K562 (cell line): ENCODE measurements around the gene PGGHG. TPM values are rescaled to one million over a fixed set of nuclear protein-coding genes. Genes with fewer than 3 reads are reported as not detected.

ENCODE experiments used
- BRF1 ChIP-seq: IDR thresholded peaks from 3 replicates; pipeline ENCODE4 v1.6.1; 2011; ENCODE audit warnings: borderline replicate concordance, mild to moderate bottlenecking; ENCODE audit not compliant: insufficient read length; ENCODE audit errors: extremely low read depth
- DIDO1 ChIP-seq: fragments of 450-650 bp; IDR thresholded peaks from 2 replicates; pipeline ENCODE4 v1.6.1; 2016; ENCODE audit warnings: low read depth, missing biosample characterization, missing genetic modification characterization
- ETV1 ChIP-seq: fragments of 450-650 bp; conservative IDR thresholded peaks from 2 replicates; pipeline ENCODE4 v1.6.1; 2016; ENCODE audit warnings: missing genetic modification characterization, control low read depth, low read depth, missing compliant biosample characterization
- HLTF ChIP-seq: fragments of 450-650 bp; IDR thresholded peaks from 2 replicates; pipeline ENCODE4 v1.6.1; 2016
- KDM4B ChIP-seq, 2 experiments: fragments of 450-650 bp in 1 of 2; sonication (generic) in 1 of 2; IDR thresholded peaks; 2 replicates each; pipeline ENCODE4 v1.6.1; 2016 to 2017; ENCODE audit warnings: borderline replicate concordance in 2 of 2, antibody characterized with exemption in 1 of 2, low read depth in 1 of 2, mild to moderate bottlenecking in 1 of 2
- MAFF ChIP-seq: IDR thresholded peaks from 2 replicates; pipeline ENCODE4 v1.6.1; 2012; ENCODE audit warnings: low read length, improper control_type of control experiment
- NCOR1 ChIP-seq: fragments of 450-650 bp; IDR thresholded peaks from 2 replicates; pipeline ENCODE4 v1.6.1; 2016; ENCODE audit warnings: mild to moderate bottlenecking, moderate library complexity
- RNF2 ChIP-seq: sonication (generic); IDR thresholded peaks from 2 replicates; pipeline ENCODE4 v1.6.1; 2016
- ZNF668 ChIP-seq: fragments of 250-450 bp; sonication (Bioruptor Pico); IDR thresholded peaks from 2 replicates; pipeline ENCODE4 v1.8.0; 2022; ENCODE audit warnings: mild to moderate bottlenecking, inconsistent platforms
- polyA plus RNA-seq, 8 experiments: library from polyadenylated mRNA; depleted of rRNA in 4 of 8; stranded (reverse) in 5 of 8; unstranded in 3 of 8; fragments of >200 nt; fragmentation: Nextera tagmentation in 2 of 8; fragmentation: Illumina TruSeq in 1 of 8; extraction: Ambion mirVana in 2 of 8; extraction: Trizol in 1 of 8; gene quantifications; 2 replicates each; pipeline versions ENCODE4 v1.2.1 to v1.2.3, GENCODE V29; 2011 to 2014; ENCODE audit warnings: inconsistent platforms in 1 of 8, missing spikeins in 1 of 8
- total RNA-seq, 7 experiments: library from RNA; depleted of rRNA in 6 of 7; stranded (reverse); fragments of >200 nt in 6 of 7; fragmentation: Illumina TruSeq in 2 of 7; extraction: Trizol in 2 of 7; gene quantifications; 2 replicates each; pipeline versions ENCODE4 v1.2.1 to v1.2.3, GENCODE V29; 2011 to 2021; ENCODE audit warnings: low replicate concordance in 1 of 7
- TF ChIP-seq, protein P1 (sequence below): fragments of 250-450 bp; sonication (Bioruptor Pico); IDR thresholded peaks from 2 replicates; pipeline ENCODE4 v1.8.0; 2022; ENCODE audit warnings: moderate library complexity, mild to moderate bottlenecking, inconsistent platforms
- TF ChIP-seq, protein P2 (sequence below): fragments of 250-450 bp; sonication (Bioruptor Pico); IDR thresholded peaks from 2 replicates; pipeline ENCODE4 v1.4.0; 2020; ENCODE audit warnings: mild to moderate bottlenecking, moderate library complexity, borderline replicate concordance
- TF ChIP-seq, protein P3 (sequence below): fragments of 450-650 bp; IDR thresholded peaks from 2 replicates; pipeline ENCODE4 v1.6.1; 2016; ENCODE audit warnings: mild to moderate bottlenecking, moderate library complexity
- TF ChIP-seq, protein P4 (sequence below): fragments of 450-650 bp; IDR thresholded peaks from 2 replicates; pipeline ENCODE4 v1.6.1; 2016; ENCODE audit warnings: low read depth, mild to moderate bottlenecking, moderate library complexity

PGGHG gene
- total and polyA plus RNA-seq, 9 of the 15 experiments (the other 6 are each of a cell fraction or from before 2014, with no cell fraction given): 0.38 to 85.1 (median 18.1) TPM

DNA sequence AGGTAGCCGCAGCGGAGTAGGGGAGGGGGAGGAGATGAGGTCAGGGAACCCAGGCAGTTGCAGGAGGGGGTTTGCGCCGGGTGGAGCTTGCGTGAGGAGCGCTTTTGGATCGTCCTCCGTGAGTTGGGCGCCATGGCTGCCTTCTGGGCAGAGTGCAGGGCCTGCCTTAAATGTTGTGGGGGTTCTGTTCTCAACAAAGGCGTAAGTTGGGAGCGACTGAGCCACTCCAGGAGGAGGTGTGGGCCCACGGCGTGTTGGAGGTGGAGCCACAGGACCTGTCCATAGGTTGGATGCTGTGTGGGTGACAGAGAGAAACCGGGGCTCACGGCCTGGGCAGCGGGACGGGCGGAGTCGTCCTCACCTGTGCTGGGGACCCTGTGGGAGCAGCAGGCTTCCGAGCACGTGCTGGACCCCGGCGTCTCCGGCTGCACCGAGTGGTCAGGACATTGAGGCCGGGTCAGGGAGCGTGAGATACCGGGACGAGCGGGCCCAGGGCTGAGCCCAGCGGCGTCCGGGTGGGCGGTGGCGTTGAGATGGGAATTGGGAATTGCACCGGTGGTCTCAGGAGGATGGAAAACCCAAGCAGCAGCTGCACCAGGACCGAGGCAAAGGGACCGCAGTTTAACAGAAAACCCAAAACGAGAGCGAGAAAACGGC is 977 bp upstream of the PGGHG start (continued):
- TF ChIP-seq, protein P1, sequence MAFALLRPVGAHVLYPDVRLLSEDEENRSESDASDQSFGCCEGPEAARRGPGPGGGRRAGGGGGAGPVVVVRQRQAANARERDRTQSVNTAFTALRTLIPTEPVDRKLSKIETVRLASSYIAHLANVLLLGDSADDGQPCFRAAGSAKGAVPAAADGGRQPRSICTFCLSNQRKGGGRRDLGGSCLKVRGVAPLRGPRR (CRISPR knock-in tag): no peak
- TF ChIP-seq RNF2 (no peak), DIDO1 (tag) (no peak), HLTF (no peak), MAFF (no peak), ETV1 (no peak), NCOR1 (no peak), ZNF668 (CRISPR knock-in tag) (no peak), BRF1 (no peak), KDM4B (IDR thresholded peaks at IDR 0.05; ENCODE audit: borderline replicate concordance in 2 of 2, low read depth in 1 of 2) (no peak)
- TF ChIP-seq, protein P2, sequence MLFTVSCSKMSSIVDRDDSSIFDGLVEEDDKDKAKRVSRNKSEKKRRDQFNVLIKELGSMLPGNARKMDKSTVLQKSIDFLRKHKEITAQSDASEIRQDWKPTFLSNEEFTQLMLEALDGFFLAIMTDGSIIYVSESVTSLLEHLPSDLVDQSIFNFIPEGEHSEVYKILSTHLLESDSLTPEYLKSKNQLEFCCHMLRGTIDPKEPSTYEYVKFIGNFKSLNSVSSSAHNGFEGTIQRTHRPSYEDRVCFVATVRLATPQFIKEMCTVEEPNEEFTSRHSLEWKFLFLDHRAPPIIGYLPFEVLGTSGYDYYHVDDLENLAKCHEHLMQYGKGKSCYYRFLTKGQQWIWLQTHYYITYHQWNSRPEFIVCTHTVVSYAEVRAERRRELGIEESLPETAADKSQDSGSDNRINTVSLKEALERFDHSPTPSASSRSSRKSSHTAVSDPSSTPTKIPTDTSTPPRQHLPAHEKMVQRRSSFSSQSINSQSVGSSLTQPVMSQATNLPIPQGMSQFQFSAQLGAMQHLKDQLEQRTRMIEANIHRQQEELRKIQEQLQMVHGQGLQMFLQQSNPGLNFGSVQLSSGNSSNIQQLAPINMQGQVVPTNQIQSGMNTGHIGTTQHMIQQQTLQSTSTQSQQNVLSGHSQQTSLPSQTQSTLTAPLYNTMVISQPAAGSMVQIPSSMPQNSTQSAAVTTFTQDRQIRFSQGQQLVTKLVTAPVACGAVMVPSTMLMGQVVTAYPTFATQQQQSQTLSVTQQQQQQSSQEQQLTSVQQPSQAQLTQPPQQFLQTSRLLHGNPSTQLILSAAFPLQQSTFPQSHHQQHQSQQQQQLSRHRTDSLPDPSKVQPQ (CRISPR knock-in tag): no peak
- TF ChIP-seq, protein P3, sequence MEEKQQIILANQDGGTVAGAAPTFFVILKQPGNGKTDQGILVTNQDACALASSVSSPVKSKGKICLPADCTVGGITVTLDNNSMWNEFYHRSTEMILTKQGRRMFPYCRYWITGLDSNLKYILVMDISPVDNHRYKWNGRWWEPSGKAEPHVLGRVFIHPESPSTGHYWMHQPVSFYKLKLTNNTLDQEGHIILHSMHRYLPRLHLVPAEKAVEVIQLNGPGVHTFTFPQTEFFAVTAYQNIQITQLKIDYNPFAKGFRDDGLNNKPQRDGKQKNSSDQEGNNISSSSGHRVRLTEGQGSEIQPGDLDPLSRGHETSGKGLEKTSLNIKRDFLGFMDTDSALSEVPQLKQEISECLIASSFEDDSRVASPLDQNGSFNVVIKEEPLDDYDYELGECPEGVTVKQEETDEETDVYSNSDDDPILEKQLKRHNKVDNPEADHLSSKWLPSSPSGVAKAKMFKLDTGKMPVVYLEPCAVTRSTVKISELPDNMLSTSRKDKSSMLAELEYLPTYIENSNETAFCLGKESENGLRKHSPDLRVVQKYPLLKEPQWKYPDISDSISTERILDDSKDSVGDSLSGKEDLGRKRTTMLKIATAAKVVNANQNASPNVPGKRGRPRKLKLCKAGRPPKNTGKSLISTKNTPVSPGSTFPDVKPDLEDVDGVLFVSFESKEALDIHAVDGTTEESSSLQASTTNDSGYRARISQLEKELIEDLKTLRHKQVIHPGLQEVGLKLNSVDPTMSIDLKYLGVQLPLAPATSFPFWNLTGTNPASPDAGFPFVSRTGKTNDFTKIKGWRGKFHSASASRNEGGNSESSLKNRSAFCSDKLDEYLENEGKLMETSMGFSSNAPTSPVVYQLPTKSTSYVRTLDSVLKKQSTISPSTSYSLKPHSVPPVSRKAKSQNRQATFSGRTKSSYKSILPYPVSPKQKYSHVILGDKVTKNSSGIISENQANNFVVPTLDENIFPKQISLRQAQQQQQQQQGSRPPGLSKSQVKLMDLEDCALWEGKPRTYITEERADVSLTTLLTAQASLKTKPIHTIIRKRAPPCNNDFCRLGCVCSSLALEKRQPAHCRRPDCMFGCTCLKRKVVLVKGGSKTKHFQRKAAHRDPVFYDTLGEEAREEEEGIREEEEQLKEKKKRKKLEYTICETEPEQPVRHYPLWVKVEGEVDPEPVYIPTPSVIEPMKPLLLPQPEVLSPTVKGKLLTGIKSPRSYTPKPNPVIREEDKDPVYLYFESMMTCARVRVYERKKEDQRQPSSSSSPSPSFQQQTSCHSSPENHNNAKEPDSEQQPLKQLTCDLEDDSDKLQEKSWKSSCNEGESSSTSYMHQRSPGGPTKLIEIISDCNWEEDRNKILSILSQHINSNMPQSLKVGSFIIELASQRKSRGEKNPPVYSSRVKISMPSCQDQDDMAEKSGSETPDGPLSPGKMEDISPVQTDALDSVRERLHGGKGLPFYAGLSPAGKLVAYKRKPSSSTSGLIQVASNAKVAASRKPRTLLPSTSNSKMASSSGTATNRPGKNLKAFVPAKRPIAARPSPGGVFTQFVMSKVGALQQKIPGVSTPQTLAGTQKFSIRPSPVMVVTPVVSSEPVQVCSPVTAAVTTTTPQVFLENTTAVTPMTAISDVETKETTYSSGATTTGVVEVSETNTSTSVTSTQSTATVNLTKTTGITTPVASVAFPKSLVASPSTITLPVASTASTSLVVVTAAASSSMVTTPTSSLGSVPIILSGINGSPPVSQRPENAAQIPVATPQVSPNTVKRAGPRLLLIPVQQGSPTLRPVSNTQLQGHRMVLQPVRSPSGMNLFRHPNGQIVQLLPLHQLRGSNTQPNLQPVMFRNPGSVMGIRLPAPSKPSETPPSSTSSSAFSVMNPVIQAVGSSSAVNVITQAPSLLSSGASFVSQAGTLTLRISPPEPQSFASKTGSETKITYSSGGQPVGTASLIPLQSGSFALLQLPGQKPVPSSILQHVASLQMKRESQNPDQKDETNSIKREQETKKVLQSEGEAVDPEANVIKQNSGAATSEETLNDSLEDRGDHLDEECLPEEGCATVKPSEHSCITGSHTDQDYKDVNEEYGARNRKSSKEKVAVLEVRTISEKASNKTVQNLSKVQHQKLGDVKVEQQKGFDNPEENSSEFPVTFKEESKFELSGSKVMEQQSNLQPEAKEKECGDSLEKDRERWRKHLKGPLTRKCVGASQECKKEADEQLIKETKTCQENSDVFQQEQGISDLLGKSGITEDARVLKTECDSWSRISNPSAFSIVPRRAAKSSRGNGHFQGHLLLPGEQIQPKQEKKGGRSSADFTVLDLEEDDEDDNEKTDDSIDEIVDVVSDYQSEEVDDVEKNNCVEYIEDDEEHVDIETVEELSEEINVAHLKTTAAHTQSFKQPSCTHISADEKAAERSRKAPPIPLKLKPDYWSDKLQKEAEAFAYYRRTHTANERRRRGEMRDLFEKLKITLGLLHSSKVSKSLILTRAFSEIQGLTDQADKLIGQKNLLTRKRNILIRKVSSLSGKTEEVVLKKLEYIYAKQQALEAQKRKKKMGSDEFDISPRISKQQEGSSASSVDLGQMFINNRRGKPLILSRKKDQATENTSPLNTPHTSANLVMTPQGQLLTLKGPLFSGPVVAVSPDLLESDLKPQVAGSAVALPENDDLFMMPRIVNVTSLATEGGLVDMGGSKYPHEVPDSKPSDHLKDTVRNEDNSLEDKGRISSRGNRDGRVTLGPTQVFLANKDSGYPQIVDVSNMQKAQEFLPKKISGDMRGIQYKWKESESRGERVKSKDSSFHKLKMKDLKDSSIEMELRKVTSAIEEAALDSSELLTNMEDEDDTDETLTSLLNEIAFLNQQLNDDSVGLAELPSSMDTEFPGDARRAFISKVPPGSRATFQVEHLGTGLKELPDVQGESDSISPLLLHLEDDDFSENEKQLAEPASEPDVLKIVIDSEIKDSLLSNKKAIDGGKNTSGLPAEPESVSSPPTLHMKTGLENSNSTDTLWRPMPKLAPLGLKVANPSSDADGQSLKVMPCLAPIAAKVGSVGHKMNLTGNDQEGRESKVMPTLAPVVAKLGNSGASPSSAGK: peak; percentile 87
- TF ChIP-seq, protein P4, sequence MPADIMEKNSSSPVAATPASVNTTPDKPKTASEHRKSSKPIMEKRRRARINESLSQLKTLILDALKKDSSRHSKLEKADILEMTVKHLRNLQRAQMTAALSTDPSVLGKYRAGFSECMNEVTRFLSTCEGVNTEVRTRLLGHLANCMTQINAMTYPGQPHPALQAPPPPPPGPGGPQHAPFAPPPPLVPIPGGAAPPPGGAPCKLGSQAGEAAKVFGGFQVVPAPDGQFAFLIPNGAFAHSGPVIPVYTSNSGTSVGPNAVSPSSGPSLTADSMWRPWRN: no peak
